Ovary (tissue), 3 donors: ENCODE data around the gene WNT7A.

Source experiments
- CTCF ChIP-seq, 3 donors: fragments of 450-650 bp in 2 of 3; fragments of 200-600 bp in 1 of 3; IDR thresholded peaks; one replicate each; pipeline versions ENCODE4 v1.5.1 to v1.8.0; 2016 to 2022; ENCODE audit warnings: antibody characterized with exemption in 3 of 3, mild to moderate bottlenecking in 1 of 3
- POLR2A ChIP-seq: fragments of 450-650 bp; IDR thresholded peaks from one replicate; pipeline ENCODE4 v1.6.1; 2017; ENCODE audit warnings: antibody characterized with exemption, mild to moderate bottlenecking, moderate library complexity
- donor health status: DM: no; HTN: no; CAD: no.

- TF ChIP-seq POLR2A (no peak), CTCF (IDR thresholded peaks at IDR 0.05) (no peak)
Observed at GRCh38 chr3:13888576-13888975, 8.7 kb upstream of the WNT7A start.
